ENCODE results near the gene OLIG3. TPM values are rescaled to one million over a fixed set of nuclear protein-coding genes. Genes with fewer than 3 reads are reported as not detected.

OLIG3 gene
- total RNA-seq, 4 donors from 2014 or later, result not detected

DNA sequence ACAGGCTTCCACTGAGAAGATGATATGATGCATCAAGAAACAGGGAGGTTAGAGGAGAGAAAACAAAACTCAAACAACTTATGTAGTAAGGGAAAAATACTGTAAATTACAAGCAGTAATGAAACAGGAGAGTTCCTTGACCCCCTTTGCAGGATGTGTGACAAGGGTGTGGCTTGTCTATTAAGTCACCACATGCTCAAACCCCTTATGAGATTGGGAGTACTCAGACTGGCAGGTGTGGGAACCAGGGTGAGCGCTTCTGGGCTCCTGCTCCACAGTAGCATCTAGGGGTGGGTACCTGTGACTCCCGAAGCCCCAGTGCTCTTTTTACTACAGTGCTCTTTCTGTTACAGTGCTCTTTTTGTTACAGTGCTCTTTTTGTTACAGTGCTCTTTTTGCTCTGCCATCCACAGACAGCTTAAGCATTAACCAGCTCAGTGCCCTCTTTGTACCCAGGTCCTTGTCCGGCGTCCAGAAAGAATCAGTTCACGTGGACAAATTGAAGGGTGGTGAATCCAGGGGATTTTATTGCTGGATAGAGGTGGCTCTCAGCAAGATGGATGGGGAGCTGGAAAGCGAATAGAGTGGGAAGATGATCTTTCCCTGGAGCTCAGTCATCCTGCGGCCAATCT lies 28.7 kb downstream of the OLIG3 start:
- no peak for ATAC-seq (ENCODE audit: low FRiP score)
- no peak for DNase-seq (ENCODE audit: low spot score)
- TF ChIP-seq, protein P1, sequence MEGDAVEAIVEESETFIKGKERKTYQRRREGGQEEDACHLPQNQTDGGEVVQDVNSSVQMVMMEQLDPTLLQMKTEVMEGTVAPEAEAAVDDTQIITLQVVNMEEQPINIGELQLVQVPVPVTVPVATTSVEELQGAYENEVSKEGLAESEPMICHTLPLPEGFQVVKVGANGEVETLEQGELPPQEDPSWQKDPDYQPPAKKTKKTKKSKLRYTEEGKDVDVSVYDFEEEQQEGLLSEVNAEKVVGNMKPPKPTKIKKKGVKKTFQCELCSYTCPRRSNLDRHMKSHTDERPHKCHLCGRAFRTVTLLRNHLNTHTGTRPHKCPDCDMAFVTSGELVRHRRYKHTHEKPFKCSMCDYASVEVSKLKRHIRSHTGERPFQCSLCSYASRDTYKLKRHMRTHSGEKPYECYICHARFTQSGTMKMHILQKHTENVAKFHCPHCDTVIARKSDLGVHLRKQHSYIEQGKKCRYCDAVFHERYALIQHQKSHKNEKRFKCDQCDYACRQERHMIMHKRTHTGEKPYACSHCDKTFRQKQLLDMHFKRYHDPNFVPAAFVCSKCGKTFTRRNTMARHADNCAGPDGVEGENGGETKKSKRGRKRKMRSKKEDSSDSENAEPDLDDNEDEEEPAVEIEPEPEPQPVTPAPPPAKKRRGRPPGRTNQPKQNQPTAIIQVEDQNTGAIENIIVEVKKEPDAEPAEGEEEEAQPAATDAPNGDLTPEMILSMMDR (IDR thresholded peaks at IDR 0.05), result no peak

- no peak for DNase-seq (ENCODE audit: low spot score)
- TF ChIP-seq, protein P1 (IDR thresholded peaks at IDR 0.05), result no peak
- no peak for ATAC-seq (ENCODE audit: low FRiP score)
Observed at GRCh38 chr6:137452333-137452894, 41.8 kb downstream of the OLIG3 start.

GRCh38 chr6:137443901-137444300 lies 50.3 kb downstream of the OLIG3 start:
- no peak for ATAC-seq (ENCODE audit: low FRiP score)
- TF ChIP-seq, protein P1 (IDR thresholded peaks at IDR 0.05), result no peak
- DNase-seq (ENCODE audit: low spot score), result no peak
